Eye (tissue), 1 donor: ENCODE measurements around the gene CFAP61.
"Not testable (repeated sequence)": the region's sequence is repeated elsewhere in the genome, so short reads cannot be mapped to it uniquely, and the experiment has no call there.

Experiments
- DNase-seq: peaks from one replicate; pipeline ENCODE4 v3.0.0-alpha.2; 2015

Gene CFAP61

DNA sequence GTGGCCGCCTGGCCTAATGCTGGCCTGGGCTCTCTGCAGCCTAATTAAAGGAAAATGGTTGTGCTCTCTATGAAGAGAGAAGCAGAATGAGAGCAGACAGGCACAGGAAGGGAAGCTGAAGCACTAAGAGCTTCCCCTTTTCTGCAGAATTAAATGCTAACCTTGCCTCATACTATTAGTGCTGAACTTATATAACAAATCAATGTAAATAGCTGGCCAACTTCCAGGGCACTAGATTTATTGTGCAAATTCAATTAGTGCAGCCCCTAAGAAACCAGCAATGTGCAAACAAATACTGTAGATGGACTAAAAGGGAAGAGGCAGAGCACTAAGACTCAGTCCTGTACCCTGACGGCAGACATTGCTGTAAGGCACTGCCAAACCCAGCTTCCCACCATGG lies 279.5 kb downstream of the CFAP61 start:
- DNase-seq = peak; percentile 23

GRCh38 chr20:20333866-20334265 lies 281.5 kb downstream of the CFAP61 start:
- DNase-seq = no peak

DNA sequence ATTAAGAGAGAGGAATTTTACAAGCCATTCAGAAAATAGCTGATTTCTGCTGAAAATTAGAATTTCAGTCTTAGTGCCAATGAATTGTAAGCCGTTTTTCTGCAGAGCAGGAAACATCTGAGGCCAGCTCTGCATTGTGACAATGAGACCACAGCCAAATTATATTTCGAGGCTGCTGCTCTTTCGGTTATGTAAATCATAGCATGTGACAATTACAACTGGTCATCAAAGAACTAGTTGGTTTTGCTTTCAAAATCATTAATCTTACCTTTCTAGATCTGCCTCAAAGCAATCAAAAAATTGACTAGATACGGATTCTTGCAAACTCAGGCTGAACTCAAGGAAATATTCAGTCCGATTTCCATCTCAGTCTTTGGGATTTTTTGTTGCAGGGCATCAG lies 282.2 kb downstream of the CFAP61 start:
- no peak for DNase-seq

DNA sequence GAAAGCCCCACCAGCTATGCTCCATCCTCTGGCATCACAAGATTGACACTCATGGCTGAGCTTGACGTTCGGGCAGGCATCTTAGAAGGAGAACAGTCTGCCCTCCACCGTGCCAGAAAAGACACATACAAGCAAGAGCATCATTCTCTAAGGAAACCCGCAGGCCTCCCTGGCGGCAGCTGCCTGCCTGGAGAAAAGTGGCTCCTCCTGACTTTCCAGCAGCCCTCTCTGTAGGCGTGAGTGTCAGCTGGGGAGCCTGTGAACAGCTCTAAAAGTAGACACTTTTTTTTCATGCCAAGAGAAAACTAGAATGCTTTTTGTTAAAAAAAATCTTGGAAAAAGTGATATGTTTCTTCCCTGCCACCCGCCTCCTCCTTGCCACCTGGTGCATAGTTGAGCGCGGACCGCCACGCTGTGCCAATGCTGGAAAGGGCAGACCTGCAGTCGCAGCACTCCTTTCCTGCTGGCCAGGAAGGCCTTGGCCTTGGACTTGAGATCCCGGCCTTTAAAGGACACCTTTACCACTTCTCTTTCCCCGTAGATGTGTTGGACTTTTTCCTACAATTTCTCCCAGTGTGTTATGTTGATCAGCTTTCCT lies 285.9 kb downstream of the CFAP61 start:
- no peak for DNase-seq

DNA sequence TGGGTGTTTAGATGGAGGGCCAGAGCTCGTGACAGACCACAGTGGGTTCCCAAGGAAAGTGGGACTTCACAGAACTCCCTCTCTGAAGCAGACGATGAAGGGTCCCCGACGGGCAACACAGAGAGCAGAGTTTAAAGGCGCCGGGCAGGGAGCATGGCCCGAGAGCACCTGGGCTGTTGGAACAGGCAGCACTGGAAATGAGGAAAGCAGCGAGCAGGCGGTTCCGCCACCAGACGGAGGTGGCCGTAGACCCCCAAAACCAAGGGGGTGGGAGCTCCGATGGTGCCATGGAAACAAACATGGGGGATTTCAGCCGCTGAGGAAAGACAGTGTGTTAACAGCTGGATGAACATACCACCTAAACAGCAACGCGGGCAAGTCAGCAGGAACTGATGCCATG lies 288.1 kb downstream of the CFAP61 start:
- no peak for DNase-seq

GRCh38 chr20:20341371-20341770 lies 289.0 kb downstream of the CFAP61 start:
- no peak for DNase-seq

- no peak for DNase-seq
Observed at GRCh38 chr20:20342066-20342465, 289.7 kb downstream of the CFAP61 start.

GRCh38 chr20:20343932-20344331 lies 291.6 kb downstream of the CFAP61 start:
- DNase-seq = no peak

DNA sequence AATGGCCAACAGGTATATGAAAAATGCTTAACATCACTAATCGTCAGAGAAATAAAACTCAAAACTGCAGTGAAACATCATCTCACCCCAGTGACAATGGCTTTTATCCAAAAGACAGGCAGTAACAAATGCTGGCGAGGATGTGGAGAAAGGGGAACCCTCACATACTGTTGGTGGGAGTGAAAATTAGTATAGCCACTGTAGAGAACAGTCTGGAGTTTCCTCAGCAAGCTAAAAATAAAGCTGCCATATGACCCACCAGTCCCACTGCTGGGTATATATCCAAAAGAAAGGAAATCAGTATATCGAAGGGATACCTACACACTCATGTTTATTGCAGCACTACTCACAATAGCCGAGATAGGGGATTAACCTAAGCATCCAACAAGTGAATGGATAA lies 292.1 kb downstream of the CFAP61 start:
- DNase-seq = no peak

GRCh38 chr20:20353576-20353975 lies 301.2 kb downstream of the CFAP61 start:
- DNase-seq = no peak

- DNase-seq = not testable (repeated sequence)
Observed at GRCh38 chr20:20355503-20355902, 303.2 kb downstream of the CFAP61 start.

- no peak for DNase-seq
Observed at GRCh38 chr20:20358801-20359200, 306.5 kb downstream of the CFAP61 start.

GRCh38 chr20:20359628-20360027 lies 307.3 kb downstream of the CFAP61 start:
- DNase-seq = no peak

DNA sequence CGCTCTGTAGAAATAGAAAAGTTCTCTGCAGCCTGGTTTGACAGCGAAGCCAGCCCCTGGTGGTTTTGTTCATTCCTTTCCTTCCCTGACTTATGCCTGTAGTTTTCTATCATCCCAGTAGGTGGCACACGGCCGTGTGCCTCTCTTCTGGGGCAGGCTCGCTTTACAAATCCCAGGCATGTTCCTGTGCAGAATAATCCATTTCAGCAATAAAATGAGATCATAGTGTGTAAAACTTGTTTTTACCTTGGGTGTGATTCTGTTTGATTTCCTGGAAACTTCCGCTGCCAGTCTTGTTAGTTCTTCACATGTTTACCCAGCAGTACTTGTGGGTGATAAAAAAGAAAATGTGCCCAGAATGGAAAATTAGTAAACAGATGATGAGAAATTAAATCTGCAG lies 308.1 kb downstream of the CFAP61 start:
- peak; percentile 91 for DNase-seq

GRCh38 chr20:20362774-20363433 lies 310.6 kb downstream of the CFAP61 start:
- peak; percentile 91 for DNase-seq

GRCh38 chr20:20363434-20363798 lies 311.1 kb downstream of the CFAP61 start:
- DNase-seq = peak; percentile 72

GRCh38 chr20:20363799-20364592 lies 311.7 kb downstream of the CFAP61 start:
- peak; percentile 81 for DNase-seq

GRCh38 chr20:20364593-20365479 lies 312.5 kb downstream of the CFAP61 start:
- peak; percentile 58 for DNase-seq

DNA sequence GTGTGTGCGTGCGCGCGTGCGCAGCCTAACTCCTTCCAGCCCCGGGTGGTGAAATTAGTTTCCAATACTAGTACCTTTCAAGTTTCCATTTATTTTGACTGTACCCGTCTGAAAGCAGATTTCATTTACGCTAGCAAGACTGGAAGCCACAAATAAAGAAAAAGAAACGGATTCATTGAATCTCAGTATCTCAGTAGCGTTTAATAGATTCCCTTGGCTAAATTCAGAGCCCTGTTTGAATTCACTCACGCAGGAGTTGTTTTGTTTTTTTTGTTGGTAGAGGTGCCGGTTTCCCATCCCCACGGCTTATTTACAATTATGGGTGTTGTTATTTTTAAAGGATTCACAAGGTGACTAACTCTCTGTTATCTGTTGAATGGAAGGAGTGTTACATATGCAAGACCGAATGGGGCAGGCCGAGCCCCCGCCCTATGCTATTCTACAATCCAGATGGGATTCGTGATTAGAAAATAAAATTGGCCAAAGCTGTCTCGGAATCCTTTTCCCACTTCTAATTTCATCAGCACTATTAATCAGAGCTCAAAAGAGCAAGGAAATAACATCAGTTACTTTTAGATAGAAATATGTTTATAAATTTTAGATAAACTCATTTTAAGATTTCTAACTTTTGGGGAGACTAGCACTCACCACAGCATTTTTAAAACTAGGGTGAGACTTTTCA lies 313.3 kb downstream of the CFAP61 start:
- peak; percentile 61 for DNase-seq

- DNase-seq = no peak
Observed at GRCh38 chr20:20366551-20366875, 314.2 kb downstream of the CFAP61 start.

- peak; percentile 89 for DNase-seq
Observed at GRCh38 chr20:20366876-20367574, 314.7 kb downstream of the CFAP61 start.
